Embryonic facial prominence (tissue), 1 donor: Measurements from ENCODE around the gene RAD51B.

Source experiments
- DNase-seq: peaks from one replicate; pipeline ENCODE4 v3.0.0-alpha.2; 2016; ENCODE audit errors: extremely low spot score

The RAD51B gene

DNA sequence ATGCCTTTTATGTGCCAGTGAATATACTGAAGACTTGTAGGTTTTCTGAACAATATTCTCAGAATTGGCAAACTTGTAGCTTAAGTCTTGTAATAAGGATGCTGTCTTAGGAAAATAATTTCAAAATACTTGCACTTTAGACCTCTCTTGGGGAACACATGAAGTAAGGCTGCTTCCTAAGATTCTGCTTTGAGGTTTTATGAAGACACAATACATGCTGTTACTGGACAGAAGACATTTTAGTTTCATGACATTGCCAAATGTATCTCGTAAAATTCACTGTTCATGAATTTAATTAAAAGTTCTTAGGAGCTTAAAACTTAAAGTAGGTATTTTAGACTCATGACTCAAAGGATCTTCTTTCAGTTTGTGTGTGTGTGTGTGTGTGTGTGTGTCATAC lies 80.7 kb downstream of the RAD51B start:
- no peak for DNase-seq

DNA sequence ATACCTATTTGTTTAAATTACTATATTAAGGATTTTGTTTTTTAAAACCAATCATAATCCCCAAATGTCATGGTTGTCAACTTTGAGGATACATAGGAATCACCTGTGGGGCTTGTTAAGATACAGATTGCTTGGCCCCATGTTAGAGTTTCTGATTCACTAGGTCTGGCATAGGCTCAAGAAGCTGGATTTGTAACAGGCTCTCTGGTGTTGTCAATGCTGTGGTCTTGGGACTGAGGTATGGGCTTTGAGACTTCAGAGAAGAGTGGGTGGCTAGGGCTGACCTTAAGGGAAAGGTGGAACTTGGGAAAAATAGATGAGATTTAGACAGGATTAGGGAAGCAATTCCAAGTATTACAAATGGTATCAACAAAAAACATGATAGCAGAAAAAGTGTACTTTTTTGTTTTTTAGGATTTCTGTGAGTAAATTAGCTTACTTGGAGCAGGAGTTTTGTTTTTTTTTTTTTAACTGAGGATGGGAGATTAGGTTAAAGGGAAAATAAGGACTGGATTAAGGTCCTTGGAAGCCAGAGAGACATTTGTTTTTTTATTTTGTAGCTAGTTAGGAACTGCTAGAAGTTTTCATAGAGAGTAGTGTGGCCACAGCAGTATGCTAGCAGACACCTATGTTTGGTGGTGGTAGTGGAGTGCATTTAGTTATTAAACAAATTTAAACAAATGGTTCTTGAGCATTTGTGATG lies 88.6 kb downstream of the RAD51B start:
- no peak for DNase-seq

DNA sequence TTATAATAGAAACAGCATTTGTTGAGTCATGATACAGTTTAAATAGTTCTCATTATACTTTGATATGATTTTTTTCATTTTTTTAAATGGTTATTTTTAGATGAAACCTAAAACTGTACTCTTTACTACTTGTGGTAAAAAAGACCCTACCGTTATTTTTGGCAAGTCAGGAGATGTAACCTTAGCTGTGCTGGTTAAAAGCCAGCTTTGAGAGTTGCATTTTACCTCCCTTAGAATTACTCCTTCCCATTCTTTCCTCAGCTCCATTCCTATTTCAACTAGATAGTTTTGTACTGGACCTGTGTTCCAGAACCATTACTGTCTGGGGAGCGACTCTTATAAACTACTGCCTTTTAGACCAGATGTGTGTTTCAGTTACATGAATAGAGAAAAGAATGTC lies 92.0 kb downstream of the RAD51B start:
- DNase-seq = no peak

DNA sequence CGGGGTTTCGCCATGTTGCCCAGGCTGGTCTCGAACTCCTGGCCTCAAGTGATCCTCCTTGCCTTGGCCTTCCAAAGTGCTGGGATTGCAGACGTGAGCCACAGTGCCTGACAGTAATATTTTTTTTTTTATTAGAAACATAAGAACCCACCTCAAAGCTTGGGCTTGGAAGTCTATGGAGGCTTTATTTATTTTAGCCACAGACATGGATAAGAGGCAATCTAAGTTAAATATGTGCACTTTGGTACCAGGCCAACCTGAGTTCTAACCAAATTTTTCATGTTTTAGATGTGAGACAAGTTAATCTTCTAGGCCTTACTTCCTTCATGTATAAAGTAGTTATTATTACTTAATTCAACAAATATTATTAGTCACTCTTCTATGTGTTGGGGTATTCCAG lies 96.9 kb downstream of the RAD51B start:
- DNase-seq = no peak

DNA sequence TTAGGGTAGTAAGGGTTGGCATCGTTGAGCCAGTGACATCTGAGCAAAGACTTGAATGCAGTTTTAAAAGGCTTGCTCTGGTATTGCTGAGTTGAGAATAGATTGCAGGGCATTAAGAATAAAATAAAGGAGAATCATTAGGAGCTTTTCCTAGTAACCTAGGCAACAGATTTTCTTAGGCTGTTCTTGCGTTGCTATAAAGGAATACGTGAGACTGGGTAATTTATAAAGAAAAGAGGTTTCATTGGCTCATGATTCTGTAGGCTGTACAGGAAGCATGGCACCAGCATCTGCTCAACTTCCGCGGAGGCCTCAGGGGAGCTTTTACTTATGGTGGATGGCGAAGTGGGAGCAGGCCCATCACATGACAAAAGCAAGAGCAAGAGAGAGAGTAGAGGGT lies 97.4 kb downstream of the RAD51B start:
- DNase-seq = no peak

DNA sequence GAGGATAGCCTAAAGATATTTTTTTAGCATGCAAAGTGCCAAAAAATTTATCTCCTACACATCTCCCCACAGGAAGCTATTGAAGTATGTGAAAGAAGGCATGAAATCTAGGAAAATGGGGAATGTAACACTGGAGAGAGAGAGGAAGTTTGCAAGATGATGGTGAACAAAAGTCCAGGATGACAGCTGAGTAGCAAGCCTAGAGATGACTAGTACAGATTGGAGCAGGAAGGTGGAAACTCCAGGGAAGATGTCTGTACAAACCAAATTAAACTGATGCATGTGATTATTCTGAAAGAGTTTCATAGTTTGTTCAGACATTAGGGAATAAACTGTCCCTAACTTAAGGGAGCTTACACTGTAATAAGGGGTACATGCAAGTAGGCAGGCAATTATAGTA lies 99.3 kb downstream of the RAD51B start:
- DNase-seq = no peak

DNA sequence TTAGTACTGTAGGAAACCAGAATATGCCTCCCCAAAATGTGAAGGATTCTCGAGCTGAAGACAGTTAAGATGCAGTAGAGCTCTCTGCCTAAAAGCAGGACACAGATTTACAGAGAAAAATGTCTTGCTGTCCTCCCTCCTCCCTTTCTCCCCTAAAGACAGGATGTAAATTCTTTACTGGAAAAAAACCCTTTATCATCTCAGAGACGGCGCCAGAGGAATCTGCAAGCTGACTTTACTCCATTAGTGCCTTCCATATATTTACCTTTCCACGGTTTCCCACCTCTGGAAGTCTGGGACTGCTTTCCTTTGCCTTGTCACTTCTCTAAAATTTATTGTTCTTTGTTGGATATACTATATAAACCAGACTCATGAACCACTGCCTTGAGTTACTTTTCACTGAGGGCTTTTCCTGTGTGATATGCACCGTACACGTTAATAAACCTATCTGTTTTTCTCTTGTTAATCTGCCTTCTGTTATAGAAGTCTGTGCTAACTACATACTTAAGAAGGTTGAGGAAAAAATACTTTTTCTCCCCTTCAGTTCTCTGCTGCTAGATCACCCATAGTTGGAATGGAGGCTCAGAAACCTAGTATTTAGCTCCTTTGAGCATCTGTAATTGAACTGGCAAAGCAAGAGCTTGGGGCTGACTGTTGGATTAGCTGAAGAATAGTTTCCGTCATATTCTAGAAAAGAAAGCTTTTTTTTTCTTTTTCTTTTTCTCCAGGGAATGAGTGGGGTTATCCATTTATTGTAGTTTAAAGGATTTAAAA lies 99.9 kb downstream of the RAD51B start:
- no peak for DNase-seq

DNA sequence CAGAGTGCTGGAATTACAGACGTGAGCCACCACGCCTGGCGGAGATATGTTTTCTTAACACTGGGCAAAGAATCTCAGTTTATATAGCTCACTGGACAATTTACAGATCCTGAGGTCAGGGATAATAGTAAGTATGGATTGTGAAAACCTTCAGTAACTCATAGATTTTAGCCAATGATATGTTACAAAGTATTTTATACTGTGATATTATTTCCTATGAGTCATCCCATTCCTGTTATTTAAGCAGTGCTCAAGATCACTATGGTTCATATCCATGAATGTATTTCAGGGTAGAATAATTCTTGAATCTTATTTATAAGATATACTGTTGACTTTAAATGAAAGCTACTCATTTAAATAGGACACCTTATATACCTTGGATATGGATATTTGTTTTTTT lies 107.2 kb downstream of the RAD51B start:
- DNase-seq = no peak

DNA sequence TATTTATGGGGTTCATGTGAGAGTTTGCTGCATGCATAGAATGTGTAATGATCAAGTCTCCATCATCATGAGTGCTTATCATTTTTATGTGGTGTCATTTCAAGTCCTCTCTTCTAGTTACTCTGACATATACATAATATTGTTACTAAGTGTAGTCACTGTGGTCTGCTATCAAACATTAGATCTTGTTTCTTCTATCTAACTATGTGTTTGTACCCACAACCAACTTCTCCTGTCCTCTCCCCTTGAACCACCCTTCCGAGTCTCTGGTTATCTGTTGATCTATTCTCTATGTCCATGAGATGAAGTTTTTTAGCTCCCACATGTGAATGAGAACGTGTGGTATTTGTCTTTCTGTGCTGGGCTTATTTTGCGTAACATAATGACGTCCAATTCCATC lies 107.7 kb downstream of the RAD51B start:
- DNase-seq = no peak

DNA sequence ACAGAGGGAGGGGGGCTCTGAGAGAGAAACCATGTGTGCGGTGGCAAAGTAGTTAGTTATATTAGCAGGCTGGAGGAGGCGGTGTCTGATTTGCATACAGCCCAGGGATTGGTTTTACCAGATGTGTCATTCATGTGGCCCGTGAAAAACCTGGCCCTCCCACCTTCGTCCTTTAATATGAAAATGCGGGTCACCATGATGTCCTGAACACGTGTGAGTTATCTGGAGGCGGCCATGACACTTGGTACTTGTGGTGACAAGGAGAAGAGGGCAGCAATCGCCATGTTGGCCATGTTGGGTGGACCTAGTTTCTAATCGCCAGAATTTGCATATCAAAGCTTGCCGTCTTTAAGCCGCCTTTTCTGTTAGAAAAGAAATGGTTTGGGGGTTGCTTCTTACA lies 108.8 kb downstream of the RAD51B start:
- no peak for DNase-seq

DNA sequence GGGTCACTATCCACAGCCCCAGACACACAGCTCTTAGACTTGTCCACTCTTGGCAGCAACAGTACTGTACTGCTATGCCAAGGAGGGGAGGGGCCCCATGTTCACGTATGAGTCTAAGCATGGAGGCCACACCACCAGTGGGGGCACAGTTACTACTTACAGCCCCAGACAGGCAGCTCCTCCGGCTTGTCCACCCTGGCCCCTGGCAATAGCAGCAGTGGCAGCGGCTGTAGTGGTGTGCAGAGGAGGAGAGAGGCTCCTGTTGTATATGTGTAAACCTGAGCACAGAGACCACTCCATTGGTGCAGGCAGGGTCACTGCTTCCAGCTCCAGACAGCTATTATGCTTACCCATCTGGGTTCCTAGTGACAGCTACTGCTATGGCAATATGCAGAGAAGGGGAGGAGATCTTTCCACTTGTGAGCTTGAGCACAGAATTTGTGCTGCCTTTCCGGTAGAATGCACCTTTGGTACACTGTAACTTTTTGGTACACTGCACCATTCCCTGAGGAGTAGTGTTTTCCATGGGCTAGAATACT lies 113.2 kb downstream of the RAD51B start:
- DNase-seq = no peak

DNA sequence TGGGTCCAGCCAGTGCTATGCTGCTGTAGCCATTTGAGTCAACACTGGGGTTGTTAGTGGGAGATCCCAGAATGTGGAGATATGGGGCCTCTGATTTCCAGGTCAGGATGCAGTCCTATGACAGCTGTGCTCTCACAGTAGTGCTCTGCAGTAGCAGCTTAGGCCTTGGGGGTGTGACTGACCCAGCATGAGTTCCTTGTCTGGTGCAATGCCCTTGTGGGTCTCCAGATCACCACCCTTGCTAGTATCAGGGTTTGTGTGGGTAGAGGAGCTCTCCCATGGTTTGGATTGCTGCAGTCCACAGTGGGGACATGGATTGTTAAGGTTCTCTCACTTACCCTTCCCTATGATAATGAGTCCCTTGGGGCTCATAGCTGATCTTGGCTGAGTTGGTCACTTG lies 113.7 kb downstream of the RAD51B start:
- DNase-seq = no peak

DNA sequence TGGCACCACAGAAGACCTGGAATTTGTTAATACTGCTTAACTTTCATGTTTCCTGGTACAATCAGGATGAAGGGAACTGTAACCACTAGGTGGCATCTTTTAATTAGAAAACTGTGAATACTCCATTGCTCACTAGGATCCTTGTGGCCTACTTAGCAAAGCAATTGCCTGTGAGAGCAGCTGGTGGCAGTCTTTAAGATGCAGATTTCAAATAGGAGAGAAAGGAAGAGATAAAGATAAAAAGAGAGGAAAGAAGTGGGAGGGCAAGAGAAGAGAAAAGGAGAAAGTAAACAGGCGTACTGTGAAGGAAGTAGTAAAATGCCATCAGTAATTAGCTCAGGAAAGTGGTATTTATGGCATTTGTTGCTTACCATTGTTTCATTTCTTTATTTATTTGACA lies 114.5 kb downstream of the RAD51B start:
- peak; percentile 58 for DNase-seq

DNA sequence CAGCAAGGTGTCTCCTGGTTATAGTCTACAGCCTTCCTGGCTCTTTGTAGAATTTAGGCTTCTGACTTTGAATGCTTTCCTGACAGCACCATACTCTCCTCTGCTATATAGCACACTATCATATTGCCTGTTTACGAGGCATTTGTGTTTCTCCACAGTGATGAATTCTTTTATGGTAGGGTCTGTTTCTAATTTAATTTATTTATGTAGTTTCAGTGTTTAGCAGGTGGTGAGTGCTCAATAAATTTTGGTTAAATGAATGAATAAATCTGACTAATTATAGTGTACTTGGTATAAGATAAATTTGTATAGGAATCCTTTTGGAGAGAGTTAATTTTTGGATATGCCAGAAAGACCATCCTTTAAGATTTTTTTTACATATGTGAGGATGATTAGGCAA lies 115.3 kb downstream of the RAD51B start:
- DNase-seq = no peak

DNA sequence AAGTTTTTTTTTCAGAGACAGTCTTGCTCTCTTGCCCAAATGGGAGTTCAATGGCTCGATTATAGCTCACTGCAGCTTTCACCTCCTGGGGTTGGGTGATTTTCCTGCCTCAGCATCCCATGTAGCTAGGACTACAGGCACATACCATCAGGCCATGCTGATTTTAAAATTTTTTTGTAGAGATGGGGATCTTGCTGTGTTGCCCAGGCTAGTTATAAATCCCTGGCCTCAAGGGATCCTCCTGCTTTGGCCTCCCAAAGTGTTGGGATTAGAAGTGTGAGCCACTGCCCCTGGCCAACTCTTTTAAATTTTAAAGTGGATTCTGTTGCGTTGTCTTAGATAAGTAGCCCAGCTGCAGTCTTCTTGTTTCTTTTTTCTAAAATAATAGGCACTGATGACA lies 115.8 kb downstream of the RAD51B start:
- no peak for DNase-seq

DNA sequence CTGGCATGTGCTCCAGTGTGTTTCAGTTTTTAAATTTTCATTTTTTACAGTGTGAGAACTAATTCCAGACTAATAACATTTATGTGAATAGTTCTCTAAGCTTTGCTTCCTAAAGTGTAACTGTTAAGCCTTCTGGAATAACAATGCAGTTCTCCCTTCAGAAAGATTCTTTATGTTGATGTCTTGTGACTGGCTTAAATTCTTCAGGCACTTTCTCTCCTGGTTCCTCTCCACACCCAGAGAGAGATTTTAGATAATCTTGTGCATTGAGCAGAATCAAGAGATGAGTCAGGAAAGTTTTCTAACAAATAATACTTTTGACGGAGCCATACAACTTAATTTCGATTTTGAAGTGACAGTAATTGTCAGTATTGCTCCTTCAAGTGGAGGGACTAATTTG lies 118.5 kb downstream of the RAD51B start:
- no peak for DNase-seq

DNA sequence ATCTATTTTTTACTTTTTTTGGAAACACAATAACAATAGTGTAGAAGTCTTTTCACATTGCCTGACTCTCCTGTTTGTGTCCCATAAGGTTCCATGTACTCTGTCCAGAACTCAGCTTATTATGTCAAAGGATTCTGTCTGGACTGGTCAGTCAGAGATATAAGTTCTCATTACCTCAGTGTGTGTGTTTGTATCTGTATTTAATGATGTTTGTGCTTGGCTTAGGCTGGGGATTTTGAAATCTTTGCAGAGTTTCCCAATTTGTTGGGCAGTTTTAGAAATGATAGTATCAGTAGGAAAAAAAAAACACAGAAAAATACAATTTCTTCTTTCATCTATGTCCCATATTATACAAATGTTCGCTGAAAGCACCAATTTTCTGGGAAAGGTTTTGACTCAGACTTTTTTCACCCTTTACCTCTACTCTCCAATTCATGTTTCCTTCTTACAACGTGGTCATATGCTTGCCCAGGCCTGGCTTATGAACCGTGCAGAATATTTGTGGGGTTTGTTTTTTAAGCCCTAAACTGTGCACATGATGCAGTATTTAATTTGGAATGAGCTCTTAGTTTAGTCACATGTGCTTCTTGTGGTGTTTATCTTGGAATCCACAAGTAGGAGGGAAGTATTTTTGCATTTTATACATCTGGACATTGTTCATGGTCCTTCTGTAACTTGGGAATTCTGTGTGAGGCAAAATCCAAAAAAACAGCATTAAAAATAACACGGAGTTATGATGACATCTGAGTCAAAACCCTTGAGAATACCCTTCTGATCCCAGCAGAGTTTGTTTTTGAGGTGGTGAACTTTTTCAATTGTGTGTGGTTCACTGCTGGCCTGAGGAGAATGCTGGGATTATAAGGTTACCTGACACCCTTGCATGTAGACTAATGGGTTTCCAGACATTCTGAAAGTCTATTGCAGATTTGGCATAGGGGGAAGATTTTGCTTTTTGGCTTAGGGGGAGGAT lies 121.2 kb downstream of the RAD51B start:
- DNase-seq = peak; percentile 52

DNA sequence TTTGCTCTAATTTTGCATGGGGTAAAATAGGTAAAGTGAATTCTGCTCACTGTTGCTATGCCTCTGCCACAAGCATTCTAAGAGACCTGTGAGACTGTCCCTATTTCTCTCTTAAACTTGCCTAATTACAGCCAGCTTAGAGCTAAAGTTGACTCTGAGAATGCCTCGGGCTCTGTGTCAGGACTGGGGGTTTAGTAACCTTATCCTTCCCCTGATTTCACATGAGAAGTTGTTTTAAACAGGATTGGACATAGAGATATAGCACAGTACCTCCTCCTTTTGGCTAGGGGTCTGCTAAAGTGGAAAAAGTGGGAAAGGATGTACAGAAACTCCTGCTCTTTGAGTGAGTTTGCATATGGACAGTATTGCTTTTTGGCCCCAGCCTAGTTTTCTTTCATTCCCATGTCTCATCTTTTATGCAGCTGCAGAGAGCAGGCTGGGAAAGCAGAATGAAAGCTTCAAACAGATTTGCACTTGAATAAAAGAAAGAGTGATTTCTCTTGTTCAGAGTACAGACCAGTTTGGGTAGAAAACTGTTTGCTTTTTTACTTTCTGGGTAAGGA lies 122.0 kb downstream of the RAD51B start:
- DNase-seq = peak; percentile 45

DNA sequence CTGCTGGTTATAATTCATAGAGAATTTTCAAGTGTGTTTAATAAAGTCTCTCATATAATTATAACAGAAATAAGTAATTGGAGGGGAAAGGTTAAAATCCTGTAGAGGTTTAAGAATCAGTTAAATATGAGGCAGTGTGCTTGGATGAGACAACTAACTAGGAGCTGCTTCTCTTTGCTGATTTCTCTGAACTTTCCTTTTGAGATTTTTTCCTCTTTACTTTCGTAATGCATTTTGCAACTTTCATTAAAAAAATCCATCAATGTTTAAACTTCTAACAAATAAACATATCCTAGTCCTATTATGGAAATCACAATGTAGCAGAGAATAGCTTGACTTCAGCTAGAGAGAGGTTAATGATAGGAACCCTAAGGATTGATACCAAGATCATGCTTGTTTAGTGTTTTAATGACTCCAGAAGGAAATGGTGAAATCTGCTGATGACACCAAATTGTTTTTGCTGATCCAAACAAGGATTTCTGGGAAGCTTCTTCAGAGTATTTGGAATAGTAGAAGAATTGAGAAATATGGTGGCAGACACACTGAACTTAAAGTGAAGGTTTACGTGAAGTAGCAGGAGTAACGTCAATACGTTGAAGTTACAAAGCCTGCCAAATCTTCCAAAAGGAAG lies 122.6 kb downstream of the RAD51B start:
- no peak for DNase-seq

DNA sequence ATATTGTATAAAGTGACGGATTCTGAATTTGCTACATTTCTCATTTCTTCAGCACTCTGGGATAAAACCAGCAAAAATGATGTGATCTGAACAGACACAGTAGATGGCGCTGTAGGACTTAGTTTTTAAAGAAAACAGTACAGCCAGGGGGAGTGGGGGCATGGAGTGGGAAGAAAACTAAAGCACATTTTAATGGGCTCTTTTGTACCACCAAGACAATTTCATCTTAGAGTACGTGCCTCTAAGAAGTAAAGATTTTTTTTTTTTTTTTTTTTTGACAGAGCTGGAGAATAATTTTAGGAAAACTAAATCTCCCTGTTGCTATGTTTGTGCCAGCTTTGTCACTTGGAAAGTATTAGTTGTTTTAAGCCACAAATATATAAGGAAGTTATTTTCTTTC lies 124.4 kb downstream of the RAD51B start:
- peak; percentile 91 for DNase-seq

DNA sequence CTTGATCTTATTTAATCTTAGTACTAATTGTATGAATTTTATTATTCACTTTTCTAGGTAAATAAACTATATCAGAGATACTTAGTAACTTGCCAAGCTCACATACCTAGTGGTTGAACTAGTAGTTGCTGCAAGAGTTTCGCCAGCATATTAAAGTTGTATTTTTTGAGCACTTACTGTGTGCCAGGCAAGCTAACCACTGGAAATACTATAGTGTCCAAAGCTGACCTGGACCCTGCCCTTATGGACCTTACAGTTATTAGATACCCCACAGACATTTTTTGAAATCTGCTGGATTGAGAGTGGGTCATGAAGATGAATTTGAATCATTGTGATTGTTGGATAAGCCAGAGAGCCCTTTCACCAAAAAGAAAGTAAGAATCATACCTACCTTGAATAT lies 125.0 kb downstream of the RAD51B start:
- no peak for DNase-seq
